Measurements from ENCODE around the gene CALML3.
"Not testable (repeated sequence)": the region's sequence is repeated elsewhere in the genome, so short reads cannot be mapped to it uniquely, and the experiment has no call there.

CALML3 gene

GRCh38 chr10:5551531-5552375 lies 27.0 kb downstream of the CALML3 start:
- H3K4me1 ChIP-seq: no peaks in the 10 kb centered on the region
- no peak for DNase-seq (ENCODE audit: low spot score in 2 of 2)
- no peak overlapping the region for H3K4me3 ChIP-seq
- no peaks in the 10 kb centered on the region for H3K27me3 ChIP-seq (ENCODE audit: low read depth)
- no peaks in the 10 kb centered on the region for H3K36me3 ChIP-seq (replicated peaks)
- in situ Hi-C loops (cut with MboI; ENCODE audit: low sequenced_read_pairs): no loop called here
- H3K9me3 ChIP-seq: no peaks in the 10 kb centered on the region

GRCh38 chr10:5552376-5553321 lies 27.9 kb downstream of the CALML3 start:
- Histone ChIP-seq H3K4me3 (no peak overlapping the region), H3K36me3 (replicated peaks) (no peaks in the 10 kb centered on the region), H3K27me3 (ENCODE audit: low read depth) (no peaks in the 10 kb centered on the region), H3K9me3 (no peaks in the 10 kb centered on the region), H3K4me1 (no peaks in the 10 kb centered on the region)
- in situ Hi-C loops (cut with MboI; ENCODE audit: low sequenced_read_pairs): no loop called here
- no peak for DNase-seq (ENCODE audit: low spot score in 2 of 2)

- Histone ChIP-seq H3K27me3 (ENCODE audit: low read depth) (no peaks in the 10 kb centered on the region), H3K9me3 (no peaks in the 10 kb centered on the region), H3K4me3 (no peak overlapping the region), H3K4me1 (no peaks in the 10 kb centered on the region), H3K36me3 (replicated peaks) (no peaks in the 10 kb centered on the region)
- no peak for DNase-seq (ENCODE audit: low spot score in 2 of 2)
- in situ Hi-C loops (cut with MboI; ENCODE audit: low sequenced_read_pairs): no loop called here
Measured at GRCh38 chr10:5553400-5554170, 28.8 kb downstream of the CALML3 start.

DNA sequence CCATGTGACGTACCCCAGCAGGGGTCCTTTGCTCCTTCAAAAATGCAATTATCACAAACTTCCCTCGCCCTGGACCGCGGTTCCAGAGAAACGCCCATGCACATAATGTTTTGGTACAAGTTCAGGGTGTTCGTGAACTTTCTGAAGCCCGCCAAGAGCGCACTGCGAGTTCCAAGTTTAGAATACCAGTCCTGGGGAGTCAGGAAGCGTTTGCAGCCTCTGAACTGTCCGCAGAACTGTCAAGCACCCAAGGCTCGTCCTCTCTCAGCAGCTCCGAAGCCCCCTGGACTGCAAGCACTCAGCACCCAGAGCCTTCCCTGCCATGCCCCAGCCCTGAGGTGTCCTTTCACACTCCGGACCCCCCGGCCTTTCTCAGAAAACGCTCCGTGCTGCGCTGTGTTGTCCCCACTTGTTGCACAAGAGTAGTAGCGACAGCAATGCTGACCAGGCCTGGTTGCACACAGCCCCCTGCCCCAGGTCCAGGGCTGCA lies 30.3 kb downstream of the CALML3 start:
- Histone ChIP-seq H3K4me3 (no peak overlapping the region), H3K27me3 (ENCODE audit: low read depth) (no peaks in the 10 kb centered on the region), H3K4me1 (no peaks in the 10 kb centered on the region), H3K36me3 (replicated peaks) (no peaks in the 10 kb centered on the region), H3K9me3 (no peaks in the 10 kb centered on the region)
- no peak for DNase-seq (ENCODE audit: low spot score in 2 of 2)
- in situ Hi-C loops (cut with MboI; ENCODE audit: low sequenced_read_pairs): no loop called here

DNA sequence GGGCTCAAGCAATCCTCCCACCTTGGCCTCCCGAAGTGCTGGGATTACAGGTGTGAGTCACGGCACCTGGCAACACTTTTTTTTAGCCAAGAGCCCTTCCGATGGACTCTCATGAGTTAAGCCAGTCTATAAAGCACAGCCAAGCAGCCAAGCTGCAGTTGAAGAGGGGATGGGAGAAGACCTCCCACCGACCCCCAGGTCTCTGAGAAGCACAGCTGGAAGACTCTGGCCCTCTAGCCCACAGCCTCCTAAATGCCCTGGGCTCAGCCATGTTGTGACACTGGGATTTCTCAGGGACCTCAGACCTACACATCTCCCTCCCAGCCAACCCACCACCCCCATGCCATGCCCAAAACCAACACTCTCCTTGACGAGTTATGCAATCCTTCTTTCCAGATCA lies 31.1 kb downstream of the CALML3 start:
- no peaks in the 10 kb centered on the region for H3K36me3 ChIP-seq (replicated peaks)
- H3K4me3 ChIP-seq: no peak overlapping the region
- no peaks in the 10 kb centered on the region for H3K9me3 ChIP-seq
- no peak for DNase-seq (ENCODE audit: low spot score in 2 of 2)
- no peaks in the 10 kb centered on the region for H3K27me3 ChIP-seq (ENCODE audit: low read depth)
- no peaks in the 10 kb centered on the region for H3K4me1 ChIP-seq
- in situ Hi-C loops (cut with MboI; ENCODE audit: low sequenced_read_pairs): no loop called here

DNA sequence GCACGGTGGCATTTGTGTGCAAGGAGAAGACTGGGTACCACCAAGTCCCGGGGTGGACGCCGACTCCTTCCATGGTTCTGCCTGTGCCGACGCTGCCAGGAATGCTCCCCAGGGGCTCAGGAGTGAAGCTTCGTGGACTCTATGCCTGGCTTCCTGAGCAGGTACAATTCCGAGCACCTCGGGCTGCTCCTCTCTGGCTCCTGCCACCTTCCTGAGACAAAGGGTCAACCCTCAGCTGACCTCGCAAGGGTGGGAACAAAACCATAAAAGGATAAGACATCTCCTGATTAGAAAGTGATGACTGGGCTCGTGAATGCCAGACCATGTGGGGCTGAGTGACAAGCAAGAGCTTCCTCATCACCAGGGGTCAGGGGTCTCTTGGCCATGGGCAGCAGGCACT lies 31.8 kb downstream of the CALML3 start:
- DNase-seq (ENCODE audit: low spot score in 2 of 2): no peak
- Histone ChIP-seq H3K4me1 (no peaks in the 10 kb centered on the region), H3K9me3 (no peaks in the 10 kb centered on the region), H3K36me3 (replicated peaks) (no peaks in the 10 kb centered on the region), H3K27me3 (ENCODE audit: low read depth) (no peaks in the 10 kb centered on the region), H3K4me3 (no peak overlapping the region)
- in situ Hi-C loops (cut with MboI; ENCODE audit: low sequenced_read_pairs): no loop called here

GRCh38 chr10:5557040-5557721 lies 32.4 kb downstream of the CALML3 start:
- Histone ChIP-seq H3K36me3 (replicated peaks) (no peaks in the 10 kb centered on the region), H3K4me1 (no peaks in the 10 kb centered on the region), H3K27me3 (ENCODE audit: low read depth) (no peaks in the 10 kb centered on the region), H3K9me3 (no peaks in the 10 kb centered on the region), H3K4me3 (no peak overlapping the region)
- in situ Hi-C loops (cut with MboI; ENCODE audit: low sequenced_read_pairs): no loop called here
- DNase-seq (ENCODE audit: low spot score in 2 of 2): no peak

DNA sequence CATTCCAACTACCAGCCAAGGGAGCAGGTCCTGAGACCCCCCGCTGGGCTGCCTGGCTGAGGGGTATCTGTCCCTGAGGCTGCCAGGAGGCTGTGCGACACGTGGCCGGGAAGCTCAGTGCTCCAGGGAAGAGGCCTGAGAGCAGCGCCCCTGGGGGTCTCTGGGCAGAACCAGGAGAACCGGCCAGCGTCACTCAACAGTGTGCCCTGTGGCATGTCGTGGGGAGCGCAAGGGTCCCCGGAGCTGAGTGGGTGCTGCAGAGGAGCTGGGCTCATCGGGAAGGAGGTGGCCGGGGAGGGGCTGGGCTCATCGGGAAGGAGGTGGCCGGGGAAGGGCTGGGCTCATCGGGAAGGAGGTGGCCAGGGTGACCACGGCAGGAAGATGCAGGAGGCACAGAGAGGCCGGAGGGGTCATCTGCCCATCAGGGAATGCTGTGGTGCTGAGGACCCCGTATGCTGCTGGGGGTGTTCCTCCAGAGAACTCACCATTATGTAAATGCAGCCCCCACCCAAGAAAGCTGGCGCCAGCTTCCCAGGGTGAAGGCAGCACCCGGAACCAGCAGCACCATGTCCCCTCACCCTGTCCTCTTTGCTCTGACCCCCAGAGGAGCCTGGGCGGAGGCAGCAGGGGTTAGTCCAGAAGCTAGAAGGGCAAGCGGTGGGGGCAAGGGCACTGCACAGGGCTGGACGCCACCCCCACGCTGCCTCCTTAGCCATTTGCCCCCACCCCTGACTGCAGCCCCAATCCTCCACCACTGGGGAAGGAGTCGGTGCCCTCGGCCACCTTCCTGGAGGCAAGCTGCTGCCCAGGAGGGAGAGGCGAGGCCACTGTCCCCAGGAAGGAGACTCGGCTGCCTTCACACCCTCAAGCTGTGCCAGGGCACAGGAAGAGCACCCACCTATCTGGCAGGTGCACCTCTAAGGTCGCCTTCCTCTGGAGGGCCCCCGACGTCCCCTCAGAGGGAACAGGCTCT lies 33.3 kb downstream of the CALML3 start:
- H3K36me3 ChIP-seq (replicated peaks): no peaks in the 10 kb centered on the region
- in situ Hi-C loops (cut with MboI; ENCODE audit: low sequenced_read_pairs): no loop called here
- H3K27me3 ChIP-seq (ENCODE audit: low read depth): no peaks in the 10 kb centered on the region
- H3K9me3 ChIP-seq: no peaks in the 10 kb centered on the region
- no peaks in the 10 kb centered on the region for H3K4me1 ChIP-seq
- no peak overlapping the region for H3K4me3 ChIP-seq
- DNase-seq (ENCODE audit: low spot score in 2 of 2): no peak

GRCh38 chr10:5559022-5559421 lies 34.3 kb downstream of the CALML3 start:
- H3K9me3 ChIP-seq; H3K27me3 ChIP-seq (ENCODE audit: low read depth); H3K36me3 ChIP-seq (replicated peaks); in situ Hi-C loops (cut with MboI; ENCODE audit: low sequenced_read_pairs); H3K4me1 ChIP-seq; H3K4me3 ChIP-seq; DNase-seq (ENCODE audit: low spot score in 2 of 2): not testable (repeated sequence)

DNA sequence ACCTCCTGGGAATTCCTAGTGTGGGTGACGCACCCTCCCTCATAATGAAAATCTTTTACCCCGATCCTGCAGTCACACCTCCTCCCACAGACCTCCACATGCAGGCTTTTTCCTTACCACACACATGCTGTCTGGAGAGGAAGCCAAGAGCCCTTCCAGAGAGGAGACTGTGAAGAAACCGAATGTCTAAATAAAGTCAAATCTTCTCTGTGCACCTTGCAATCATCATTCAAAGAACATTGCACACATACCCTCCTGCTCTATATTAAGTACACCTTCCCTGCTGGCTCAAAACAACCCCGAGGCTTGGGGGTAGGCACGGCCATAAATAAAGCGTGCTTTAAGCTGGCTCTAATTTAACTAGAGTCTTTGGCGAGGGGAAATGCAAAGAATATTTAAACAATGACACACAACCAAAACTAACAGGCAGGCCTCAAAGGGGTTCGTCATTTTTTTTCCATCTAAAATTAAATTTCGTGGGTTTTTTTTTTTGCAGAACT lies 34.9 kb downstream of the CALML3 start:
- Histone ChIP-seq H3K27me3 (ENCODE audit: low read depth) (0 out of 2 replicates have a peak, but pooled peaks cover 2% of the 10 kb centered on the region), H3K36me3 (replicated peaks) (no peaks in the 10 kb centered on the region), H3K9me3 (no peaks in the 10 kb centered on the region), H3K4me1 (no peaks in the 10 kb centered on the region), H3K4me3 (no peak overlapping the region)
- no peak for DNase-seq (ENCODE audit: low spot score in 2 of 2)
- in situ Hi-C loops (cut with MboI; ENCODE audit: low sequenced_read_pairs): no loop called here

DNA sequence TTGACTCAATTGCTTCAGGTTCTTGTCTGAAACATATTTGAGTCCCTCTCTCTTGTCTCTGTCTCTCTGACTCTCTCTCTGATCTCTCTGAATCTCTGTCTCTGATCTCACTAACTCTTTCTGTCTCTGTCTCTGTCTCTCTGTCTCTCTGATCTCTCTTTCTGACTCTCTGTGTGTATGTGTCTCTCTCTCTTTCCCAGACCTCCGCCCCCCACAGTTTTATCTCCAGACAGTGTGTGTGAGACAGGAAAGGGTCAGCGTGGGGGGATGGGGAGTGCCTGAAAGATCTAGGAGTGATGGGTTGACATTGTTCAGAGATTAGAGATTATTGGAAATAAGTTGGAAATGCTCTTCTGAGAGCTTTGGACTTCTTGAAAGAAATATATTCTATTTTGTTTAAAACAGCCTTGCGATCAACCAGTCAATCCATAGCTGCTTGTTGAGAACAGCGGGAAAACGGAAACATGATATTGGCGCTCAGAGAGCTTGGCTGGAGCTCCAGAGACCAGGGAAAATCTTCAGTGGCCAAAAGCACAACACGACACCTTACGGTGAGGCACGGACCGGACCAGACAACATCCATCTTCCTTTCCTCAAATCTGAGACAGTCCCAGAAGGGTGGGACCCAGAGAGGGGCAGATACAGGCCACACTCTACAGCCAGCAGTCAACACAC lies 35.5 kb downstream of the CALML3 start:
- no peaks in the 10 kb centered on the region for H3K36me3 ChIP-seq (replicated peaks)
- no peak overlapping the region for H3K4me3 ChIP-seq
- in situ Hi-C loops (cut with MboI; ENCODE audit: low sequenced_read_pairs): no loop called here
- H3K9me3 ChIP-seq: no peaks in the 10 kb centered on the region
- 0 out of 2 replicates have a peak, but pooled peaks cover 2% of the 10 kb centered on the region for H3K27me3 ChIP-seq (ENCODE audit: low read depth)
- no peaks in the 10 kb centered on the region for H3K4me1 ChIP-seq
- DNase-seq (ENCODE audit: low spot score in 2 of 2): no peak
